LoVo (cell line): ENCODE results near the gene C18orf32.
"Not testable (repeated sequence)": the region's sequence is repeated elsewhere in the genome, so short reads cannot be mapped to it uniquely, and the experiment has no call there.

Source experiments
- DNase-seq: peaks from one replicate; pipeline ENCODE4 v3.0.0-alpha.2; 2016; ENCODE audit warnings: low spot score

The C18orf32 gene

GRCh38 chr18:49467599-49467998 is 19.4 kb downstream of the C18orf32 start:
- no peak for DNase-seq

GRCh38 chr18:49467019-49467563 is 19.9 kb downstream of the C18orf32 start:
- no peak for DNase-seq

- DNase-seq: no peak
Observed at GRCh38 chr18:49464718-49465598, 22.1 kb downstream of the C18orf32 start.

- no peak for DNase-seq
Observed at GRCh38 chr18:49461602-49461977, 25.4 kb downstream of the C18orf32 start.

GRCh38 chr18:49460976-49461601 is 25.9 kb downstream of the C18orf32 start:
- no peak for DNase-seq

- DNase-seq: no peak
Observed at GRCh38 chr18:49459404-49460171, 27.4 kb downstream of the C18orf32 start.

GRCh38 chr18:49457616-49458015 is 29.4 kb downstream of the C18orf32 start:
- DNase-seq: no peak

- no peak for DNase-seq
Observed at GRCh38 chr18:49456794-49457193, 30.2 kb downstream of the C18orf32 start.

GRCh38 chr18:49452534-49452933 is 34.5 kb downstream of the C18orf32 start:
- DNase-seq: not testable (repeated sequence)

- DNase-seq: peak; percentile 57
Observed at GRCh38 chr18:49447810-49448745, 39.0 kb downstream of the C18orf32 start.

- no peak for DNase-seq
Observed at GRCh38 chr18:49446481-49446880, 40.6 kb downstream of the C18orf32 start.

- DNase-seq: no peak
Observed at GRCh38 chr18:49444581-49444980, 42.5 kb downstream of the C18orf32 start.

- DNase-seq: no peak
Observed at GRCh38 chr18:49443837-49444236, 43.2 kb downstream of the C18orf32 start.

- DNase-seq: no peak
Observed at GRCh38 chr18:49441338-49441938, 45.6 kb downstream of the C18orf32 start.

- DNase-seq: no peak
Observed at GRCh38 chr18:49435170-49435569, 51.9 kb downstream of the C18orf32 start.

GRCh38 chr18:49432602-49433001 is 54.4 kb downstream of the C18orf32 start:
- no peak for DNase-seq

GRCh38 chr18:49431165-49431962 is 55.7 kb downstream of the C18orf32 start:
- no peak for DNase-seq
